A549 (cell line): ENCODE data around the gene ITPKC. TPM values are rescaled to one million over a fixed set of nuclear protein-coding genes. Genes with fewer than 3 reads are reported as not detected.
A peak's percentile ranks its signal among the peaks of the same experiment; 100 is the strongest.

Experiments
- ATAC-seq, 2 experiments: fragments of 200-7000 bp in 1 of 2; fragments of >200 bp in 1 of 2; cut with Nextera tagmentation in 1 of 2; cut with Tn5 transposase in 1 of 2; 3 replicates each; pipeline versions ENCODE4 v1.8.0 to v1.9.1; 2018 to 2020; ENCODE audit warnings: mild to moderate bottlenecking in 1 of 2, moderate library complexity in 1 of 2
- CTCF ChIA-PET: fragments of 300-600 bp; sonication (Branson Sonifier 250); formaldehyde crosslinking; extraction: SDS; loops from one replicate; lab custom pipeline; 2021; ENCODE audit warnings: antibody characterized with exemption, inconsistent platforms; lab: Yijun Ruan, JAX
- POLR2A ChIA-PET: fragments of 350-600 bp; formaldehyde crosslinking; extraction: SDS; loops from one replicate; lab custom pipeline; 2021; ENCODE audit warnings: antibody characterized with exemption, inconsistent platforms; lab: Yijun Ruan, JAX
- DNase-seq, 2 experiments: peaks; one replicate each; pipeline versions ENCODE4 v3.0.0 to v3.0.0-alpha.2; 2011 to 2016; ENCODE audit warnings: low read depth in 1 of 2, low spot score in 1 of 2
- FAIRE-seq: peaks from 2 replicates; lab custom pipeline; 2011; peaks lifted over from hg19 to GRCh38; lab: Jason Lieb, UNC
- H3K27ac ChIP-seq, 2 experiments: fragments of >200 bp; sonication (Bioruptor Twin); formaldehyde crosslinking; 3 replicates each; pipeline ENCODE4 v1.5.1; 2016 to 2017
- H3K4me1 ChIP-seq: fragments of >200 bp; sonication (Bioruptor Twin); formaldehyde crosslinking; 3 replicates; pipeline ENCODE4 v1.6.1; 2016
- H3K4me2 ChIP-seq: fragments of >200 bp; sonication (Bioruptor Twin); formaldehyde crosslinking; 3 replicates; pipeline ENCODE4 v1.6.1; 2016
- H3K4me3 ChIP-seq: fragments of >200 bp; sonication (Bioruptor Twin); formaldehyde crosslinking; 3 replicates; pipeline ENCODE4 v1.5.1; 2016
- H3K9me3 ChIP-seq: fragments of >200 bp; sonication (Bioruptor Twin); formaldehyde crosslinking; 3 replicates; pipeline ENCODE4 v1.6.1; 2016
- BCL3 ChIP-seq: fragments of >200 bp; sonication (Bioruptor Twin); formaldehyde crosslinking; IDR thresholded peaks from 3 replicates; pipeline ENCODE4 v1.6.1; 2016
- CHD2 ChIP-seq: fragments of 150-350 bp; IDR thresholded peaks from 2 replicates; pipeline ENCODE4 v1.6.1; 2014; ENCODE audit warnings: low read length; ENCODE audit not compliant: partially characterized antibody
- HEYL ChIP-seq: fragments of 250-450 bp; sonication (Bioruptor Pico); IDR thresholded peaks from 2 replicates; pipeline ENCODE4 v1.8.0; 2021; ENCODE audit warnings: mild to moderate bottlenecking, moderate library complexity
- HMGXB4 ChIP-seq: fragments of 250-450 bp; sonication (Bioruptor Pico); IDR thresholded peaks from 2 replicates; pipeline ENCODE4 v1.5.0; 2021; ENCODE audit warnings: mild to moderate bottlenecking, moderate library complexity, borderline replicate concordance
- HOXB13 ChIP-seq: fragments of 250-450 bp; sonication (Bioruptor Pico); IDR thresholded peaks from 2 replicates; pipeline ENCODE4 v1.5.0; 2020; ENCODE audit warnings: low read depth, mild to moderate bottlenecking, moderate library complexity
- HOXB5 ChIP-seq: fragments of 250-450 bp; sonication (Bioruptor Pico); IDR thresholded peaks from 2 replicates; pipeline ENCODE4 v1.5.0; 2020; ENCODE audit warnings: mild to moderate bottlenecking, moderate library complexity
- KDM5A ChIP-seq: fragments of 200-600 bp; sonication (generic); IDR thresholded peaks from 2 replicates; pipeline ENCODE4 v1.6.1; 2016; ENCODE audit warnings: antibody characterized with exemption, mild to moderate bottlenecking
- NR3C1 ChIP-seq: fragments of >200 bp; sonication (Bioruptor Twin); formaldehyde crosslinking; IDR thresholded peaks from 3 replicates; pipeline ENCODE4 v1.6.1; 2017
- RAD21 ChIP-seq, 2 experiments: fragments of >200 bp in 1 of 2; sonication (Bioruptor Twin) in 1 of 2; formaldehyde crosslinking in 1 of 2; IDR thresholded peaks in 1 of 2; conservative IDR thresholded peaks in 1 of 2; 2 replicates in 1 of 2; 3 replicates in 1 of 2; pipeline ENCODE4 v1.6.1; 2012 to 2018; ENCODE audit warnings: inconsistent platforms in 1 of 2
- REST ChIP-seq: fragments of 200-600 bp; sonication (generic); IDR thresholded peaks from 2 replicates; pipeline ENCODE4 v1.6.1; 2016; ENCODE audit warnings: antibody characterized with exemption, mild to moderate bottlenecking, moderate library complexity
- SMC3 ChIP-seq: fragments of >200 bp; sonication (Bioruptor Twin); formaldehyde crosslinking; IDR thresholded peaks from 3 replicates; pipeline ENCODE4 v1.6.1; 2018; ENCODE audit warnings: inconsistent platforms
- SREBF2 ChIP-seq: fragments of 450-650 bp; IDR thresholded peaks from 2 replicates; pipeline ENCODE4 v1.6.1; 2014; ENCODE audit warnings: mild to moderate bottlenecking, moderate library complexity
- ZFP36 ChIP-seq: fragments of 450-650 bp; IDR thresholded peaks from 2 replicates; pipeline ENCODE4 v1.6.1; 2014; ENCODE audit warnings: borderline replicate concordance; ENCODE audit not compliant: partially characterized antibody
- WGBS: methylation state at CpG from one replicate; pipeline ENCODE4 v1.1.6; 2017; ENCODE audit errors: missing lambda C conversion rate; 5-methylcytosine and 5-hydroxymethylcytosine counted together
- polyA plus RNA-seq, 4 experiments: library from polyadenylated mRNA; depleted of rRNA in 3 of 4; stranded (reverse); fragments of >200 nt; fragmentation: RNase III in 1 of 4; extraction: RNeasy Plus Mini Kit Qiagen cat#74134 plus additional on column Dnase treatment in 1 of 4; gene quantifications; 2 replicates in 3 of 4; 3 replicates in 1 of 4; pipeline ENCODE4 v1.2.3, GENCODE V29; 2011 to 2017

Gene ITPKC
- polyA plus RNA-seq, 2 of the 4 experiments (the other 2 are of a cell fraction): 6.5 to 7.9 TPM

- POLR2A ChIA-PET: no interaction called here
- Histone ChIP-seq H3K27ac (no peak overlapping the region), H3K4me2 (no peak overlapping the region), H3K4me3 (no peak overlapping the region), H3K4me1 (no peaks in the 10 kb centered on the region), H3K9me3 (no peaks in the 10 kb centered on the region)
- ATAC-seq (no peak), DNase-seq (peak in 1 of 2 experiments; percentile 57), FAIRE-seq (no peak)
- 84% methylated on average over 11 of the region's 11 CpGs for WGBS
- no peak for TF ChIP-seq HMGXB4 (CRISPR knock-in tag)
- TF ChIP-seq BCL3: no peak
- TF ChIP-seq REST: no peak
- no peak for TF ChIP-seq HEYL (CRISPR knock-in tag)
- TF ChIP-seq ZFP36: peak; percentile 84
- TF ChIP-seq SREBF2: no peak
- TF ChIP-seq HOXB5: no peak
- TF ChIP-seq NR3C1: no peak
- no peak for TF ChIP-seq KDM5A
- CTCF ChIA-PET: interaction anchor here (1.1 to 17.9 kb wide), 10 partner anchors 6 to 73 kb away, joined by 3 to 199 read pairs (median 6); partner anchors contain the start of genes ACTMAP and SNRPA
Measured at GRCh38 chr19:40735013-40735771, 18.3 kb downstream of the ITPKC start.

GRCh38 chr19:40736661-40737060, 19.7 kb downstream of the ITPKC start:
- WGBS: 87% methylated on average over 9 of the region's 9 CpGs
- Histone ChIP-seq H3K27ac (no peak overlapping the region), H3K9me3 (no peaks in the 10 kb centered on the region), H3K4me2 (no peak overlapping the region), H3K4me3 (no peak overlapping the region), H3K4me1 (no peaks in the 10 kb centered on the region)
- TF ChIP-seq HMGXB4 (CRISPR knock-in tag) (no peak), SMC3 (no peak), HOXB13 (CRISPR knock-in tag) (no peak), RAD21 (conservative IDR thresholded peaks at IDR 0.05 in 1 of 2, IDR thresholded peaks at IDR 0.05 in 1 of 2) (no peak), CHD2 (no peak)
- no peak for DNase-seq
- no peak for ATAC-seq
- FAIRE-seq: no peak
- CTCF ChIA-PET: interaction anchor here (1.0 to 17.9 kb wide), 5 partner anchors 7 to 74 kb away, joined by 3 to 199 read pairs (median 4); partner anchors contain the start of genes ACTMAP and SNRPA
- POLR2A ChIA-PET: interaction anchor here (1.2 kb wide), 1 partner anchor 14 kb away, joined by 3 read pairs; the partner anchor contains the start of gene ACTMAP
